HG02981 (cell line): ENCODE data around the gene FOXRED1.
"Not testable (repeated sequence)": the region's sequence is repeated elsewhere in the genome, so short reads cannot be mapped to it uniquely, and the experiment has no call there.

ENCODE experiments used
- ATAC-seq: cut with Tn5 transposase; IDR thresholded peaks from one replicate; pipeline ENCODE4 v1.9.1; 2021; ENCODE audit warnings: mild to moderate bottlenecking, moderate library complexity; ENCODE audit not compliant: unreplicated experiment

Gene FOXRED1

DNA sequence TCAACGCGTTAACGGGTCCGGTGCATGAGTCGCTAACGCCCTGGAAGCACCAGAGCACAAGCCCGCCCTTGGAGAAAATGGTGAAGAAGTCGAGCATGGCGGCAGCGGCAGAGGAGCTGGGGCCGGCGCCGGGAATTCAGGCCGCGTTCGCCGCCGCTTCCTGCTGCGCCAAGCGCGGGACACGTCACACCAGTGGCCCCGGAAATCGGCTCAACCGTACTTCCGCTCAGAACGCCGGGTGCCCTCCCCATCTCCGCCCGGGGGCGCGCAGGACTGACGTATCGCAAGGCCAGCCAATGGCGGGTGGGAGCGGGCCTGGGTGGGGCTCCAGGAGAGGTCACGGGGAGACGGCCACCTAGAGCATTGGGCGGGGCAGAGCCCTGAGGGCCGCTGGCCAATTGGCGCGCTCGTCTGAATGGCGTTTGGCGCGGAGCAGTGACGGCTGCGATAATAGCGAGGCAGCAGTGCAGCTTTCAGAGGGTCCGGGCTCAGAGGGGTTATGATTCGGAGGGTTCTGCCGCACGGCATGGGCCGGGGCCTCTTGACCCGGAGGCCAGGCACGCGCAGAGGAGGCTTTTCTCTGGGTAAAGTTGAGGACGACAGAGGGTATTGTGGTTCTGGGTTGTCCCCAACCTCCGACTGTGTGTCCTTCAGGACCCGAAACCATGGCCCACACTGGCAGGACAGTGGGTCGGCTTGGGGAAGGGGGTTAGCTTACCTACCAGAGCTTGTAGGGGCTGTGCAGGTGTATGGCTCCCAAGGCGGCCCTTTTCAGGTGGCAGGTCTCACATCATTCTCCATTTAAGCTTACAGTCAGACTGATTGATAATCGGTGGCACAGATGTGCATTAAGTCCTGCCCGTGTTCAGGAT, at the start of gene FOXRED1, which contains the start of gene SRPRA:
FOXRED1 (plus strand) TSS at position 447 of the 872 bp plus-strand sequence; CDS start at position 500, 53 bp downstream.
SRPRA (minus strand) TSS at position 188 of the 872 bp plus-strand sequence; CDS start at position 97, 91 bp downstream.
- ATAC-seq, result peak; percentile 98

DNA sequence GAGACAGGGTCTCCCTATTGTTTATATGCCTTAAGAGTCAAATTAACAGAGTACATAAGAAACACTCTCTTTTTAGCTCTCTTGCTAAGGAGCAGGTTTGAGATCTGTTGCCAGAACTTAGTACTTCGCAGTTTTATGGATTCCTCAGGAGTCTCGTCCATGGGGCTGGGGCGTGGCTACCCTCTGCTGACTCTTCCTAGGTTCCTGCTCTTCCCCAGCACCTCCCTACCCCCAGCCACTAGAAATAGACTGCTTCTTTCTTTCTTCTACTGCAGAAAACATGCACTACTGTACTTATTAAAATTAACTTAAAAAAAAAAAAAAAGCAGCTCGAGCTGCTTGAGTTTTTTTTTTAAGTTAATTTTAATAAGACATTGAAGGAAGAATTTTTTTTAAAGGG, 49.4 kb upstream of the FOXRED1 start:
- ATAC-seq, result no peak

DNA sequence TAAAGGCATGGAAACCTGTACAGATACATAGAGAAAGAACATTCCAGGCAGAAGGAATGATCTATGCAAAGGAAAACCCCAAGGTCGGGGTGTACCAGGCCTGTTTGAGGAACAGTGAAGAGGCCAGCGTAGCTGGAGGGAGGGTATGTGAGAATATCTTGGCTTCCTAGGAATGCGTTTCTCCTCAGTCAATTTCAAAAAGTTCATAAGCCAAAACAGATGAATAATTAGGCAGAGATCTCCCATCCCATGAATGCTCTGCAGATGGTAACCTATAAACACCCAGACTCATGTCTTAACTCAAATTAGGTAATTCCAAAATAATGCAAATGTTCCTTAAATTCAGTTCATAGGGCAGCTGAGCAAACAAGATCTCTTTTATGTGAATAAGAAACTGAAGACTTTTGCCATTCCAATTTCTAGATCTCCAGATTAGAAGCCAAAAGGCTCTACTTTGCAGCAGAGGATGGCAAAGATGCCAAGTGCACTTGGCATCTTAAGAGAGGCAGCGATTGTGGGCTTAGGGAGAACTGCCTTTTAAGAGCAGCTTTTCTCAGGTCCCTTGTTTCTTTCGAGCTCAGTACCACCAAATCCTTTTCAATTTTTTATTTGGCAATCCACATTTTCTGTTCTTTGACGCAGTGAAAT, 44.2 kb upstream of the FOXRED1 start:
- ATAC-seq, result no peak

DNA sequence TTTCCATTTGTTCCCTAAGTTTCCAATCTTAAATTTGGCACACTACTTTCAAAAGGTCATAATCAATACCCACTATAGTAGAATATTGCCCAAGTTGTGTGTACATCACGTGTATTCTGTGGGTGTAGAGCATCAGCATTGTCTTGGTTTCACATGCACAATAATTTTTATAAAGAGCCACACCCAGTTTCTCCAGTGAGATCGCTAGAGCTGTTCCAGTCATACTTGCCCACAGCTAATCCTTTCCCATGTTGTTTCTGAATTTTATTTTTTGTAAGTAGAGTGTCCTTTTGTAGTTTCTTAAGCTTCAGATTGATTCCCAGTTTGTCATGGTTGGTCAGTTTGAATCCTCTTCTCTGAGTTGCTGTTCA, 43.7 kb upstream of the FOXRED1 start:
- no peak for ATAC-seq

DNA sequence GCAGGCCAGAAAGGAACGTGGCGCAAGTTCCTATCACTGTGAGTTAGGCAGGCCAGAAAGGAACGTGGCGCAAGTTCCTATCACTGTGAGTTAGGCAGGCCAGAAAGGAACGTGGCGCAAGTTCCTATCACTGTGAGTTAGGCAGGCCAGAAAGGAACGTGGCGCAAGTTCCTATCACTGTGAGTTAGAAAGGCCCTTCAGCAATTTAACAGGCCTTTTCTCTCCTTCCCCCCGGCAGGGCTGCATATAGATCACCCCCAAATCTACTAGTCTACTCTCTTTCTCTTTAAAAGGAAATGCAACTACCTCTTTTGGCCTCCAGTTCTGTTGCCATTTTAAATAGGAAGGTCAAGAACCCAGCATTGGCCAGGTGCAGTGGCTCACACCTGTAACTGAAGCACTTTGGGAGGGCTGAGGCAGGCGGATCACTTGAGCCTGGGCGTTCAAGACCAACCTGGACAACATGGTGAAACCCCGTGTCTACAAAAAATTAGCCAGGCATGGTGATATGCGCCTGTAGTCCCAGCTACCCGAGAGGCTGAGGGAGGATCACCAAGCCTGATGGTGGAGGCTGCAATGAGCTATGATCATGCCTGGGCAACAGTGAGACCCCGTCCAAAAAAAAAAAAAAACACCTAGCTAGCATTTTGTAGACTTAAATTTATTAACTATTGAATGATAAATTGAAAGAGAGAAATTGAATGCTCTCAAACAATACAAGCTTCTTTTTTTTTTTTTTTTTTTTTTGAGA, 42.4 kb upstream of the FOXRED1 start:
- ATAC-seq, result no peak

DNA sequence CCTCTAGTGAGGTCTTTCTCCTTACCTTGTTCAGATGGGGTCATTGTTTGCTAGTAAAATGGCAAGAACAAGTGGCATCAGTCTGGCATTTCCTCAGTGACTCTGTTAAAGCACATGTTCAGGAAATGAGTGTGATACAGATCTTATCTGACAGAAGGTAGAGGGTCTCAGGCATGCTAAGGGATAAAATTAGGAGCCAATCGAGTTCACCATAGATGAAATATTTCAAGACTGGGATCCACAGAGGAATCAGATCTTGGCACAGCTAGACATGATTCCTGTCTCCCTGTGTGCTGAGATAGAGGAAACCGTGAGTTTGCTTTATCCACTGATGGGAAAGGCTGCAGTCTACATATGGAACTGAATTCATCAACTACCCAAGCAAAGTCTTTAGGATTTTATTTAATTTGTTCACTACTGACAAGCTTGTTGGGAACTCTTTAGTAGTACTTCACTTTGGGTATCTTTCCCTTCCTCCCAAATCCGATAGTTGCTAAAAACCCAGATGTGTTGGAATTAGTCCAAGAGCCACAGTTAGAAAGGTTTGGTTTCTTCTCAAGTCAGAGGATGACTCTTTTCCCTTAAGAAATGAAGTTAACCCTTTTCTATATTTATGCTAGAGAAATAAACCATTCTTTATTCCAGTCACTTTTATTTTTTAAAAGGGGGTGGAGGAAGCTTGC, 39.0 kb upstream of the FOXRED1 start:
- no peak for ATAC-seq

DNA sequence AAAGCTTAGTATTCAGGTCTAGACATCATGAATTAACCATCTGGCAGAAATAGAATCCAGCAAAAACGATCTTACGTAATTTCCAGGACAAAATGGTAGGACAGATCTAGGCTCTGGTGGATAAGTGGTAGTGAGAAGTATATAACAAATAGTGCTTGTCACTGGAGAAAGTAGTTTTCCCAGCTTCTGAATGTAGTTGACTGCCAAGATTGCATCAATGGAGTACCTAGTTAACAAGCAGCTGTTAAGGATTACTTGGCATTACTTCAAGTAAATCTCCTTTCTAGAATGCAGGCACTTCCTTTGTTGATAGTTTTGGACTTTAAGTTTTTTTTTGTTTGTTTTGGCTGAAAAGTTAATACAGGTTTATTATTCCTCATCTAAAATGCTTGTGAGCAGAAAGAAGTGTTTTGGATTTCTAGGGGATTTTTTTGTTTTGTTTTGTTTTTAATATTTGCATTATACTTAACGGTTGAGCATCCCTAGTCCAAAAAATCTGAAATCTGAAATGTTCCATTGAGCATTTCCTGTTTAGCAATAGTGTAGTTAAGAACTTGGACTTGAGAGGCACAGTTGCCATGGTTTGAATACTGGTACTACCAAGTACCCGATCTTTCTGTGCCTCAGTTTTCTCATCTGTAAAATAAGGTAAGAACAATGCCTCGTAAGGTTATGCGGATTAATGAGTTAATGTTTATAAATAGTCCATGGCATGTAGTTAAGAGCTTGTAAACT, 37.1 kb upstream of the FOXRED1 start:
- no peak for ATAC-seq

DNA sequence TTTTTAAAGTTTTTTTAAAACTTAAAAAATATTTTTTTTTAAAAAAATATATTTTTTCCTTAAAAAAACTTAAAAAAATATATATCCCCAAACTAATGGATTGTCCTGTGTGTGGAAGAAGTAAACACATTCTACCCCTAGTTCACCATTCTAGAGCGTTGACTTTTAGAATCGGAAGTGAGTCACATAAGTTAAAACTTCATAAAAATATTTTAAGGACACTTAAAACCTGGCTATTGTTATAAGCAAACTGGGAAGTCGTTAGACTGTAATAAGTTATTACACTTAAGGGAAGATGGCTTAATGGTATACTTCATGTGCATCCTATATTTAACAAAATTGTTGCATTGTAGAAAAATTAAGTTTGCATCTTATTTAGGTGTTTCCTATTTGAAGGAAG, 36.3 kb upstream of the FOXRED1 start:
- no peak for ATAC-seq

DNA sequence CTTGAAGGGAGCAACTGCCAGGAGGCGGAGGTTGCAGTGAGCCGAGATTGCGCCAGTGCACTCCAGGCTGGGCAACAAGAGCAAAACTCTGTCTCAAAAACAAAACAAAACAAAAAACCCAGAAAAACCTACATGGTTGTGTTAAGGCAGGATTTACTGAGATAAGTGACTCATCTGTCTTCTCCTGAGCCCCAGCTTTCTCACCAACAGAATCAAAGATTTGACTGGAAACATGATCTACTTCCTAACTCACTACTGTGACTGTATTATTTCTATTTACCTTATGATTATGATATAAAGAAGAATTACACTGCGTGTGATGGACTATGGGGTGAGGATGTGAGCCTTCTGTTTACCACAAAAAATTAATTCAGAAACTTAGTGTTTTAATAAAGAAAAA, 35.6 kb upstream of the FOXRED1 start:
- ATAC-seq, result no peak

DNA sequence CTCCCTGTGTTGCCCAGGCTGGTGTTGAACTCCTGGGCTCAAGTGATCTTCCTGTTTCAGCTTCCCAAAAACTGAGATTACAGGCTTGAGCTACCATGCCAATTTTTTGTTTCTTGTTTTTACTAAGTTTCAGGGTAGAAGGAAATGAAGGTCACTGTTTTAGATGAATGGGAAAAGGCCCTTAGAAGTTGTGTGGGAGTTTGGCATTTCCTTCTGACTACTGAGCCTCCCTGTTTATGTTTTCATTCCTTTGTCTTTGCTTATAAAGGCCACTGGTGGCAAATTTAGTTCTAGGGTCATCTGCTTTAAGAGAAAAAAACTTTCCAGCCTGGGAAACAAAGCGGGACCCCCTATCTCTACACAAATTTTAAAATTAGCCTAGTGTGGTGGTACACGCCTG, 22.3 kb upstream of the FOXRED1 start:
- ATAC-seq, result no peak

DNA sequence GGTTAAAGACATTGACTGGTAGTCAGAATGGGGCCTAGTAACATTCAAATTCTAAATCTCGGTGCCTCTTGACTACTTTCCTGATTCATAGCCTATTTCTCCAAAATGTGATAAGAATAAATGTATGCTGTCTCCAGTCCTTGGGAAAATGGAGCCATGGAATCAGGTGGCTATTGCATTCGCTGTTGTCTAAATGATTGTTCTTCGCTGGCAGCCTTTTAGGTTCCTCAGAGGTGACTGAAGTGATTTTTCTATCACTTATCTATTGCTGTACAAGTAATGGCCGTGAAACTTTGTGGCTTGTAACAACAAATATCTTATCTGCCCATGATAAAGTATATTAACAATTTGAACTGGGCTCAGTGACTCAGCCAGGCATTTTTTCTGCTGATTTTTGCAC, 15.7 kb upstream of the FOXRED1 start:
- ATAC-seq, result no peak

DNA sequence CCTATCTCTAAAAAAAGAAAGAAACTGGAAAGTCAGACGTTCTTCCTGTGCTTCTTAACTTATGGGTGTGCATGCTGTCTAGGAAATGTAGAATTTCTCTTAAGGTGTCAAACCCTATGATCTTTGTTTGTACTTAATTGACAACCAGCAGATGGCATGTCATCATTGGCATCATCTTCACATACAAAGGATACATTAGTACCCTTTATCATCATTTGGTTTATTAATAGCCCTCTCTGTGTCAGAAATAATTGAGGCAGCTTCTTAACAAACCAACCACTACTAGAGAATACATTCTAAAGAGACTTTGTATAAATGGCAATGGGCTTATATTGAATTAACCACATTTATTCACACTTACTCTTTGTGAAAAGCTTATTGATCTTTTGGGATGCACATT, 14.1 kb upstream of the FOXRED1 start:
- ATAC-seq, result no peak

DNA sequence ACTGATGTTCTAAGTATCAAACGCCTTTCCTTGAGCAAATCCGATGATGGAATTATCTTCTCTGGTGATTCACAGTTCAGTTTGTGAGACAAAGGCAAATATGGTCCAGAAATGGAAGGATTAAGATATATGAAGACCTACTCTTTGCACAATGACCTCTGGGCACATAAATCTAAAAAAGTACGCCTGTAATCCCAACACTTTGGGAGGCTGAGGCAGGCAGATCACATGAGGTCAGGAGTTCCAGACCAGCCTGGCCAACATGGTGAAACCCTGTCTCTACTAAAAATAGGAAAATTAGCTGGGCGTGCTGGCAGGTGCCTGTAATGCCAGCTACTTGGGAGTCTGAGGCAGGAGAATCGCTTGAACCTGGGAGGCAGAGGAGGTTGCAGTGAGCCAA, 13.4 kb upstream of the FOXRED1 start:
- not testable (repeated sequence) for ATAC-seq

DNA sequence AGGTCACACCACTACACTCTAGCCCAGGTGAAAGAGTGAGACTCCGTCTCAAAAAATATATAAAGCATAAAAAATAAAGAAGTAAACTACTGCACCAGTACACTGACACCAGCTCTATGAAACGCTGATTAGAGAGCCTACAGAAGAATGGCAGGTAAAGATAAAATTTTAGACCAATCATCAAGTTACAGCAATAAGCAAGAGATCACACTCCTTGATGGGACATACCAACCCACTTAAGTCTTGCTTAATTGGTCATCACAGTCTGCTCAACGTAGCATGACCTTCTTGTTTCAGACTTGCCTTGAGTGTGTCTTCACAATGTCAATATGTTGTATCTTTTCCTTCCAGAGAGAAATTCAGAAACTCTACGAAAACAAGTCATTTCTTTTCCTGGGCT, 12.7 kb upstream of the FOXRED1 start:
- no peak for ATAC-seq

DNA sequence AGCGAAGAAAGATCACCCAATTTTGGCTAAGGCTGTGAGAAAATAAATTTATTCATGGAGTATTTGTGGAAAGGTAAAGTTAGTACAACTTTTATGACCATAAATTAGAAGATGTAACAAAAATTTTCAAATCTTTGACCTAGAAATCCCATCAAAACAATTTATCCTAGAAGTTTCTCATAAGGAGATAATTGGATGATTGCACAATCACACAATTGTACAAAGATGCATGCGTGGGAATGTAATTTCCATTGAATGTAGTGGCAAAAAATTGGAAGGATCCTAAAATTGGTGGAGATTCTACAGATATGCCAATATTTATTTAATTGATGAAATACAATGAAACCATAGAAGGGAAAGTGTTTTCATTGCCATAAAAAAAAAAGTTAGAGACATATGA, 11.8 kb upstream of the FOXRED1 start:
- ATAC-seq, result no peak

DNA sequence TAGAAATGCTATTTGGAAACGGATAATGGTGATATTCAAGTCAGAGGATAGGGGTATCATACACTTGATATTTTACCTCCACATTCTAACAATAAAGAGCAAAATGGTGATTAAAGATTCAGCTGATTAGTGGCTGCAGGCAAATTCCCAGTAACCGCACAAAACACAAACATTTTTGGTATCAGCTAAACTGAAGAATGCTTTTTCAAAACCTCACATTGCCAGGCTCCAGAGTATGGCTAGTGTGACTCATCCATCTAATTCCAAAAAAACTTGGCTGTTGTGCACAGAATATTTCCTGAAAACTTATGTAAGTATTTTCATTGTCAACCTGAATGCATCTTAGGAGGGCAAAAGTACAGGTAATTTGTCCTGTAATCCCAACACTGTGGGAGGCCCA, 11.2 kb upstream of the FOXRED1 start:
- no peak for ATAC-seq

DNA sequence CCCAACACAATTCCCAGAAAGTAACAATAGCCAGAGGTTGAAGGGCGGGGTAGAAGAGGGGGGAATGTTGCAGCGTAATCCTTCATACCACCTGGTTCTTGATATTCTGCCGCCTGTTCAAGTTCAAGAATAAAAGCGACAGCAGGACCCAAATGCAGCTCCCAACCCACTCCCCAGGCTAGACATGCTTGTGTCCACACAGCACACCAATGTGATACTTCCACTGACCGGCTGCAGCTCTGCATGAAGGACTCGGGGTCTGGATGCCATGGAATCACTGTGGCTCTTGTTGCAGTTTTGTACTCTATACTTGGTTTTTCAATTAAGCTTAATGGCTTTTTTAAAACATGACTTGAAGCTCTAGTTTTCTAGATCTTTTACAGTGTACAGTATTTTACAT, 6.7 kb upstream of the FOXRED1 start:
- ATAC-seq, result no peak

DNA sequence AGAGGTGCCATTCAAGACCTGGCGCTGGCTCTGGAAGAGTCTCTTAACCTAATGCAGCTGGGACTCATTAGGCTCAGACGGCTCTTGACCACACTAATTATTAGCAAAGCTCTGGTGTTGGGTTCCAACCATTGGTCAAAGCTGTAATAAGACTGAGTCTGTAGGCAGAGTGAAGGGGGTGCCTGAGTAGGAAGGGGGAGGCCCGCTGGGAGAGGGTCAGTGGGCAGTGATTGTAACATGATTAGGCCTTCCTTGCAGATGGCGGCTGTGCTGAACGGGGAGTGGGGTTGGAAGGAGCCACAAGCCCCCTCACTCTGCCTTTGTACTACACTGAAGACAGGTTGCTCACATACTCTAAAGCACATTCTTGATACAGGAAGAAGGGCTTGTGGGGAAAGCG, 5.5 kb upstream of the FOXRED1 start:
- no peak for ATAC-seq

DNA sequence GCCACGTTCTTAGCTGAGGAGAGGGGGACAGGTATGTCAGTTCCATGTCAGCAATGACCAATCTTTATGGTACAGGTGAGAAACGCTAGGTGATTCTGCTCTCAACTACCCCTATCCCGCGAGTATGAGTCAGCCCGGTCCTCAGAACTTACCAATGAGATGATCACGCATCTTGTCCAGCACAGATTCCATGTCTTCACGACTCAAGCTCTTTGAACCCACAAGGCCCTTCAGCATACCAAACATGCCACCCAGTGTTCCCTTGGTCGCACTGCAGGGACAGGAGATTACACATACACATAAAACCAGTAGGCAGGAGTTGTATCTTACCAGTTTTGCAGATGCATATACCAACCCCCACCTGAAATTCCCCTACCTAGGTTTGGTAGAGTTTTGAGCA, 3.1 kb upstream of the FOXRED1 start:
- ATAC-seq, result no peak

DNA sequence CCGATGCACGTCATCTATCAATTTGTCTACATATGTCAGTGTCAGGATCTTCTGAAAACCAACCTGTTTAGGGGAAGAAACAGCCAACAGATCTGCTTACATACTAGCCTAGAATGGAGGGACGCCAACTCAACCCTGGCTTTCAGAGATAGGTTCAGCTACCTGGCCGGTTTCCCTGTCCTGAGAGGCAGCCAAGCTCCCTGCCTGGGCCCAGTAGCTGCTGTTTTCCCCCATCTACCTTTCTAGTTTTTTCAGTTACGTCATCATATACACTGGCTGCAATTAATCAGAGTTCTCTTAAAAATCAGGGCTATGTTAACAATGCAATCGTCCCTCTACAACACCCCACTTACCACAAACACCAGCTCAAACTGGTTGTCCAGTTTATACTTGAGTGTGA, 1.3 kb upstream of the FOXRED1 start:
- ATAC-seq, result no peak

DNA sequence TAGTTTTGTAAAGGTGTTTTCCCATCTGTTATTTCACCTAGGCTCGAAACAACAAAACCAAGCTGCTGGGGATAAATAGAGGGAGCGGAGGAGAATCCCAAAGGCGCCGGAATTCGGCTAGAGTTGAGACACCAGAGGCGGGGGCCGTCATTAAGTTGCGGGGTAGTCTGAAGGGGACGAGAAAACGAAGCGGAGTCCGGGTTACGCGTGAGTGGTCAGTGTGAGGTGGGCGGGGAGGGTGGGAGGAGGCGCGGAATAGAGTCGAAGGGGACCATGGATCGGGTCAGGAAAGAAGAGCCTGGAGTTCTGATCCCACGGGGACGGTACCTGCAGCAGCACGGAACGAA, 620 bp upstream of the FOXRED1 start:
- ATAC-seq, result peak; percentile 0
